ENCODE measurements around the gene STX1B.

- TF ChIP-seq CTCF (conservative IDR thresholded peaks at IDR 0.05) (no peak), ZFX (IDR thresholded peaks at IDR 0.05) (no peak)
Measured at GRCh38 chr16:30974348-30974747, 36.1 kb downstream of the STX1B start.

Measured in C4-2B (cell line).